BJ (cell line): ENCODE measurements around the gene MLPH. TPM values are rescaled to one million over a fixed set of nuclear protein-coding genes. Genes with fewer than 3 reads are reported as not detected.
A peak's percentile ranks its signal among the peaks of the same experiment; 100 is the strongest.

Source experiments
- CTCF ChIA-PET: fragments of 350-600 bp; formaldehyde crosslinking; extraction: SDS; loops from one replicate; lab custom pipeline; 2021; ENCODE audit warnings: antibody characterized with exemption, inconsistent platforms; lab: Yijun Ruan, JAX
- POLR2A ChIA-PET: fragments of 300-600 bp; sonication (Branson Sonifier 250); formaldehyde crosslinking; extraction: SDS; loops from one replicate; lab custom pipeline; 2021; ENCODE audit warnings: antibody characterized with exemption; lab: Charles Lee
- DNase-seq: peaks from one replicate; pipeline ENCODE4 v3.0.0-alpha.2; 2011; ENCODE audit warnings: low read depth
- H3K27me3 ChIP-seq: 2 replicates; pipeline ENCODE4 v1.6.0; 2011; ENCODE audit warnings: low read length; ENCODE audit not compliant: control insufficient read depth, insufficient read depth
- H3K36me3 ChIP-seq: 2 replicates; pipeline ENCODE4 v1.5.1; 2011; ENCODE audit warnings: low read length; ENCODE audit not compliant: control insufficient read depth, insufficient read depth
- H3K4me3 ChIP-seq: 2 replicates; pipeline ENCODE4 v1.5.1; 2011; ENCODE audit warnings: low read depth, mild to moderate bottlenecking, control low read depth, low read length
- polyA plus RNA-seq: library from polyadenylated mRNA; depleted of rRNA; stranded (reverse); fragments of >200 nt; gene quantifications from 2 replicates; pipeline ENCODE4 v1.2.3, GENCODE V29; 2011
- TF ChIP-seq, protein P1 (sequence below): IDR thresholded peaks from 2 replicates; pipeline ENCODE4 v1.5.1; 2011; ENCODE audit warnings: low read depth, mild to moderate bottlenecking, control low read depth, inconsistent platforms, low read length, moderate library complexity; ENCODE audit not compliant: insufficient read depth

Gene MLPH
- polyA plus RNA-seq, 1 experiment = 18.5 TPM

DNA sequence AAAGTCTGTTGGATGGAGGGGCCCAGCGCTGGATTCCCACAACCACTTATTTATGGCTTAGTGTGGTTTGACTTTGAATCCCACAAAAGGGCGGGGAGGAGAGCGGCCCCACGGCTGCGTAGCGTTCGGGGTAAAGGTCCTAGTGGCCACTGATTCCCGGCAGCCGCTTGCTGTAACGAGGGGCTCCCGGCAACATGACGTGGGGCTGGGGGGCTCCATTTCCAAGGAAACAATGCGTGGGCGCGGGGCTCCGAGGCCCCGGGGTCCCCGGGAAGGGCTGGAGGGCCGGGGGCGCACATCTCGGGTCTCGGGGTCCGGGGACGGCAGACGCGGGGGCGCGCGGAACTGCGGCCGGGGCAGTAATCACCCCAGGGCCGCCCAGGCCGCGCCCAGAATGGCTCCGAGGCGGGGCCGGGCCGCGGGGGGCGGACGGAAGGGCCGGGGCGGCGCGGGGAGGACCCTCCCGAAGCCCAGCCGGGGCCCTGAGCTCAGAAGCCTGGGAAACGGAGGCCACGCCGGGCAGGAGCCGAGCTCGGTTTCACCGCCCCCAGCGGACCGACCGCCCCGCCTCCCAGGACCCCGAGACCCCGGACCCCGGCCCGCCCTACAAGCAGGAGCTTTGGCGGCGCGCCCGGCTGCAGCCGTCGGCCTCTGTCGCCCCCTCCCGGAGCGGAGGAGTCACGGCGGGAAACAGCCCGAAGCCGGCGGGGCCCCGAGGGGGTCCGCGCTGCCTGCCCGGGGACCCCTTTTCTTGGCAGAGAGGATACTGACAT is 11.9 kb upstream of the MLPH start:
- TF ChIP-seq, protein P1, sequence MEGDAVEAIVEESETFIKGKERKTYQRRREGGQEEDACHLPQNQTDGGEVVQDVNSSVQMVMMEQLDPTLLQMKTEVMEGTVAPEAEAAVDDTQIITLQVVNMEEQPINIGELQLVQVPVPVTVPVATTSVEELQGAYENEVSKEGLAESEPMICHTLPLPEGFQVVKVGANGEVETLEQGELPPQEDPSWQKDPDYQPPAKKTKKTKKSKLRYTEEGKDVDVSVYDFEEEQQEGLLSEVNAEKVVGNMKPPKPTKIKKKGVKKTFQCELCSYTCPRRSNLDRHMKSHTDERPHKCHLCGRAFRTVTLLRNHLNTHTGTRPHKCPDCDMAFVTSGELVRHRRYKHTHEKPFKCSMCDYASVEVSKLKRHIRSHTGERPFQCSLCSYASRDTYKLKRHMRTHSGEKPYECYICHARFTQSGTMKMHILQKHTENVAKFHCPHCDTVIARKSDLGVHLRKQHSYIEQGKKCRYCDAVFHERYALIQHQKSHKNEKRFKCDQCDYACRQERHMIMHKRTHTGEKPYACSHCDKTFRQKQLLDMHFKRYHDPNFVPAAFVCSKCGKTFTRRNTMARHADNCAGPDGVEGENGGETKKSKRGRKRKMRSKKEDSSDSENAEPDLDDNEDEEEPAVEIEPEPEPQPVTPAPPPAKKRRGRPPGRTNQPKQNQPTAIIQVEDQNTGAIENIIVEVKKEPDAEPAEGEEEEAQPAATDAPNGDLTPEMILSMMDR = peak; percentile 78
- no peaks in the 10 kb centered on the region for H3K27me3 ChIP-seq
- peak overlapping the region; percentile 50 for H3K4me3 ChIP-seq
- ChIA-PET POLR2A (interaction anchor here (0.6 kb wide), 2 partner anchors 54 to 331 kb away, joined by 3 to 7 read pairs; no protein-coding TSS in a partner anchor), CTCF (interaction anchor here (0.6 to 5.0 kb wide), 39 partner anchors 9 to 448 kb away, joined by 3 to 72 read pairs (median 4); partner anchors contain the start of genes COL6A3 and MLPH)
- no peak for DNase-seq
- no peaks in the 10 kb centered on the region for H3K36me3 ChIP-seq

DNA sequence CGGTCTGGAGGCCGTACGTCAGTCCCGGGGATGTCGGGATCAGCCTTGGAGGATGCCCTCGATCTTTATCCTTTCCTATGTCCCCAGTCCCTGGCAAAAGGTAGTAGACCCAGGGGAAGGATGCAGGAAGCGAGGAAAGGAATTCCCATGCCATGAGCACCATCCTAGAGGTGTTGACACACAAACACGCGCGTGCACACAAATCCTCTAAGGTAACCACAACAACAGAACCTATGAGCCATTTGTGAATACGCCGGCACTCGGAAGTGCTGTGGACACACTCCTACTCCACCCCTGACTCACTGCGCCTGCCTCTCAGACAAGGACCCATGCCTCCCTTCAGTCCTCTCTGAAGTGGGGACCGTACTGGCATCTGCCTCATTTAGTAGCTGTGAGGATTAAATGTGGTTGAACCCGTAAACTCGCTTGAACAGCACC is 11.3 kb upstream of the MLPH start:
- POLR2A ChIA-PET = interaction anchor here (0.6 kb wide), 2 partner anchors 54 to 331 kb away, joined by 3 to 7 read pairs; no protein-coding TSS in a partner anchor
- TF ChIP-seq, protein P1 = no peak
- CTCF ChIA-PET = interaction anchor here (0.8 to 5.0 kb wide), 34 partner anchors 9 to 449 kb away, joined by 3 to 72 read pairs (median 4); partner anchors contain the start of genes COL6A3 and MLPH
- Histone ChIP-seq H3K4me3 (peak overlapping the region; percentile 50), H3K27me3 (no peaks in the 10 kb centered on the region), H3K36me3 (no peaks in the 10 kb centered on the region)
- DNase-seq = no peak

DNA sequence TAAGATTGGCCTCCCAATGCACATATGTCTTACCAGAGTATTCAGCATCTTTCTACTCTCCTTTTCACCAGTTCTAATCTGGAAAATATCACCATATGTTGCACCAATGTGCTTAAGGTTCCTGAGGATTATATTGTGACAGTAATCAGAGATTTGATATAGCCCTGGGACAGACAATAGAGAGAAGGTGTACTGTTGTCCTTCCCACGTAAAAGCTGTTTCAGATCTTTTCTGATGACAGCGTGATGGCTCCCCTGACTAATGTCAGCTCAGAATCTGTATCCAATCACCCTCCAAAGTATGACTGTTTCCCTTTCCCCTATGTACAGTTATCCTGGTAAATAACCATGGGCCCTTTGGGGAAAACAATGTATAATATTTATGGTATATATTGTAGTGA is 9.0 kb upstream of the MLPH start:
- H3K4me3 ChIP-seq = no peak overlapping the region
- ChIA-PET POLR2A (no interaction called here), CTCF (interaction anchor here (1.0 kb wide), 1 partner anchor 94 kb away, joined by 3 read pairs; no protein-coding TSS in a partner anchor)
- TF ChIP-seq, protein P1 = no peak
- H3K27me3 ChIP-seq = no peaks in the 10 kb centered on the region
- no peaks in the 10 kb centered on the region for H3K36me3 ChIP-seq
- no peak for DNase-seq

DNA sequence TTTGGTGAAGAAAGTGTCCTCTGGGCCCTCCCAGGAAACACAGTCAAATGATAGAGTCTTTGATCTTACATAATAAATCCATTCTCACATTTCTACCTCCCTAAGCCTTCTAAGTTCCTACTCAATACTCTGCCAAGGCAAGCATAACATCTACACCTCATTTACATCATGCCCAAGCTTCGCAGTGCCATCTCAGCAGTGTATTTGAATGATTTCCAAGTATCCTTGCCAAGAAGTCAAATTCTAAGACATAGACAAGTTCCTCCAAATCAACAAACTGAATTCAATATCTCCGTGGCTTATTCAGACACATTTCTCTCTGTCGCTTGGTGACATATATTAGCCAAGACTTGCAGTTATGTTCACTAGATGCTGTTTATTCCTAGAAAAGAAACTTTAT is 8.1 kb upstream of the MLPH start:
- TF ChIP-seq, protein P1 = no peak
- no peaks in the 10 kb centered on the region for H3K27me3 ChIP-seq
- CTCF ChIA-PET = interaction anchor here (1.0 kb wide), 1 partner anchor 93 kb away, joined by 3 read pairs; no protein-coding TSS in a partner anchor
- H3K4me3 ChIP-seq = no peak overlapping the region
- no peaks in the 10 kb centered on the region for H3K36me3 ChIP-seq
- POLR2A ChIA-PET = no interaction called here
- DNase-seq = no peak

DNA sequence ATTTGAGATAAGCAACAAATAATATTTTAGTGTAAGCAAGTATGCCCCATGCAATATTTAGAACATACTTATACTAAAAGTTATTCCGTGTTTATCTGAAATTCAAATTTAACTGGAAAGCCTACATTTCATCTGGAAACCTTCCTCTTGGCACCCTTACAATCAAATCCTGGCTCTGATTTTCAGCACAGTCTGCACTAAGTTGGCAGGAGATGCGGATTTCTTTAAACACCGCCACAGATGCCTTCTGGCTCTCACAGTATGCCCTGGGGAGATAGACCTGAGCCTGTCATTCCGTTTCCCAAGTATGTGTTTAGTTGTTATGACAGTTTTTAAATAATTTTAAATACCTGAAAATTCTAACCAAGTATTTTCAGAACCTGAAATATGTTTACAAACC is 7.3 kb upstream of the MLPH start:
- no peaks in the 10 kb centered on the region for H3K27me3 ChIP-seq
- H3K4me3 ChIP-seq = no peak overlapping the region
- no peak for DNase-seq
- ChIA-PET POLR2A (no interaction called here), CTCF (no interaction called here)
- H3K36me3 ChIP-seq = no peaks in the 10 kb centered on the region
- TF ChIP-seq, protein P1 = no peak
